Measurements from ENCODE around the gene IPPK. TPM values are rescaled to one million over a fixed set of nuclear protein-coding genes. Genes with fewer than 3 reads are reported as not detected.

IPPK gene
- total and polyA plus RNA-seq, 2 of the 4 experiments (the other 2 are of a cell fraction): 25.1 to 26.8 TPM

DNA sequence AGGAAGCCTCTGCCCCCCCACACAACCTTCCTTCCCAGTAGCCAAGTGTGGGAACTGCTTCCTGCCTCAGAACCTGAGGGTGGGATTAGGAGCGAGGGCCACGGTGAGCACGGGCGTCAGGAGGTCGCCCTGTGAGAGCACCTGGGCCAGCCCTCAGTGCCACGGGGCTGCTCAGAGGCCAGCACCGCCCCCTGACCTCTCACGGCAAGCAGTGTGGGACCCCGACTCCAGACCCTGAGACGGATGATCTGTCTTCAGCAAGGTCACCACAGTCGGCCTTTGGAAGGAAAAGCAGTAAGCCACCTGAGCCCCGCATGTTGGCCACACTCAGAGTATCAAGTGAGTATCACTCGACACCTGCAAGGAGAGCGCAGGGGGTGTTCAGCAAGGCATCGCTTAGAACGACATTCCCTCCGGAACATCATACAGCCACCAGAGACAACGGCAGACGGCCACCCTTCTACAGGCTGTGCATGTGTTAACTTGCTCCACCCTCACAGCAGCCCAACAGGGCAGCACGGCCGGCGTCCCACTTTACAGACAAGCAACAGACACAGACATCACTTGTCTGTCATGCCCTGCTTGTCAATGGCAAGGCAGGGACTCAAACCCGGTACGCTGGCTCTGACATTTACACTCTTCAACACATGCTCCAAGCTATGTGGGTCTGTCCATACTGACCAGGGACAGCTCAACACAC, 50.2 kb downstream of the IPPK start:
- Histone ChIP-seq H4K91ac (ENCODE audit: insufficient read depth, low read depth, low read length) (no peak overlapping the region), H3K23ac (ENCODE audit: low read depth, low read length) (peak overlapping the region; percentile 71; the same call in 1 of the 2 replicates), H2BK120ac (ENCODE audit: low read depth, low read length) (no peak overlapping the region), H2AFZ (replicated peaks; ENCODE audit: low read length, poor library complexity) (no peak overlapping the region), H3K36me3 (ENCODE audit: control insufficient read depth, insufficient read depth, low read length) (peaks cover 36% of the 10 kb centered on the region), H3K79me1 (ENCODE audit: low read depth in 1 of 2, low read length in 2 of 2) (peaks cover 5 to 11% of the 10 kb centered on the region in 2 experiments; a peak in 3 of 4 replicates), H3K9ac (ENCODE audit: low read depth, low read length) (no peak overlapping the region), H3K14ac (replicated peaks; ENCODE audit: low read depth, low read length) (no peak overlapping the region), H2AK5ac (ENCODE audit: low read depth, low read length) (no peak overlapping the region), H3K9me3 (ENCODE audit: control insufficient read depth, insufficient read depth, low read length) (no peaks in the 10 kb centered on the region), H3K4me3 (ENCODE audit: insufficient read depth, low read depth, low read length) (no peak overlapping the region), H3K18ac (ENCODE audit: low read depth, low read length) (no peak overlapping the region), H3K9me1 (ENCODE audit: insufficient read depth, low read length) (peaks cover 24% of the 10 kb centered on the region; the same call in 1 of the 2 replicates), H3K56ac (ENCODE audit: extremely low read depth, insufficient read depth, low read length) (no peak overlapping the region), H4K8ac (ENCODE audit: low read depth in 2 of 2, low read length in 2 of 2) (no peak overlapping the region), H2BK15ac (ENCODE audit: low read depth, low read length) (no peak overlapping the region), H4K20me1 (ENCODE audit: insufficient read depth, low read length) (no peaks in the 10 kb centered on the region), H2BK5ac (ENCODE audit: low read depth, low read length, poor library complexity, severe bottlenecking) (no peak overlapping the region), H3K4me2 (ENCODE audit: low read depth, low read length) (no peak overlapping the region), H3K27ac (ENCODE audit: insufficient read depth, low read length) (no peak overlapping the region), H3K27me3 (ENCODE audit: control insufficient read depth, insufficient read depth, low read length) (no peaks in the 10 kb centered on the region), H4K5ac (ENCODE audit: low read depth, low read length) (no peak overlapping the region), H2BK20ac (ENCODE audit: low read depth, low read length) (no peak overlapping the region), H3K4ac (ENCODE audit: low read depth, low read length) (no peak overlapping the region), H3K4me1 (ENCODE audit: control insufficient read depth, insufficient read depth, low read length) (peaks cover 14% of the 10 kb centered on the region; the same call in 1 of the 2 replicates), H2AK9ac (replicated peaks; ENCODE audit: low read depth, low read length, poor library complexity) (no peak overlapping the region)
- ChIA-PET POLR2A (ENCODE audit: unreplicated experiment) (no interaction called here), CTCF (no interaction called here)
- no TSS peak for BruUV-seq (replicated peaks)
- in situ Hi-C loops (cut with MboI; ENCODE audit: low sequenced_read_pairs) (no loop called here), intact Hi-C loops (cut with micrococcal nuclease) (no loop called here), dilution Hi-C loops (cut with HindIII; ENCODE audit: low sequenced_read_pairs, unreplicated experiment) (no loop called here)
- TF ChIP-seq MAFK (IDR thresholded peaks at IDR 0.05; ENCODE audit: low read depth, low read length) (no peak), POLR2A (IDR thresholded peaks at IDR 0.05; ENCODE audit: low read depth, low read length) (no peak), NFE2L2 (IDR thresholded peaks at IDR 0.05; ENCODE audit: low read depth, low read length) (no peak), FOS (IDR thresholded peaks at IDR 0.05; ENCODE audit: low read depth, low read length) (no peak), BHLHE40 (IDR thresholded peaks at IDR 0.05; ENCODE audit: low read depth, low read length) (no peak), RCOR1 (IDR thresholded peaks at IDR 0.05; ENCODE audit: insufficient replicate concordance, low read length) (no peak), CHD1 (IDR thresholded peaks at IDR 0.05; ENCODE audit: low read depth, low read length) (no peak), MXI1 (IDR thresholded peaks at IDR 0.05; ENCODE audit: borderline replicate concordance, low read depth, low read length) (no peak), RFX5 (IDR thresholded peaks at IDR 0.05; ENCODE audit: low read depth, low read length) (no peak), MAZ (IDR thresholded peaks at IDR 0.05; ENCODE audit: borderline replicate concordance, low read depth, low read length) (no peak)
- TF ChIP-seq, protein P1, sequence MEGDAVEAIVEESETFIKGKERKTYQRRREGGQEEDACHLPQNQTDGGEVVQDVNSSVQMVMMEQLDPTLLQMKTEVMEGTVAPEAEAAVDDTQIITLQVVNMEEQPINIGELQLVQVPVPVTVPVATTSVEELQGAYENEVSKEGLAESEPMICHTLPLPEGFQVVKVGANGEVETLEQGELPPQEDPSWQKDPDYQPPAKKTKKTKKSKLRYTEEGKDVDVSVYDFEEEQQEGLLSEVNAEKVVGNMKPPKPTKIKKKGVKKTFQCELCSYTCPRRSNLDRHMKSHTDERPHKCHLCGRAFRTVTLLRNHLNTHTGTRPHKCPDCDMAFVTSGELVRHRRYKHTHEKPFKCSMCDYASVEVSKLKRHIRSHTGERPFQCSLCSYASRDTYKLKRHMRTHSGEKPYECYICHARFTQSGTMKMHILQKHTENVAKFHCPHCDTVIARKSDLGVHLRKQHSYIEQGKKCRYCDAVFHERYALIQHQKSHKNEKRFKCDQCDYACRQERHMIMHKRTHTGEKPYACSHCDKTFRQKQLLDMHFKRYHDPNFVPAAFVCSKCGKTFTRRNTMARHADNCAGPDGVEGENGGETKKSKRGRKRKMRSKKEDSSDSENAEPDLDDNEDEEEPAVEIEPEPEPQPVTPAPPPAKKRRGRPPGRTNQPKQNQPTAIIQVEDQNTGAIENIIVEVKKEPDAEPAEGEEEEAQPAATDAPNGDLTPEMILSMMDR (conservative IDR thresholded peaks at IDR 0.05; ENCODE audit: low read depth, low read length): no peak
- TF ChIP-seq, protein P2, sequence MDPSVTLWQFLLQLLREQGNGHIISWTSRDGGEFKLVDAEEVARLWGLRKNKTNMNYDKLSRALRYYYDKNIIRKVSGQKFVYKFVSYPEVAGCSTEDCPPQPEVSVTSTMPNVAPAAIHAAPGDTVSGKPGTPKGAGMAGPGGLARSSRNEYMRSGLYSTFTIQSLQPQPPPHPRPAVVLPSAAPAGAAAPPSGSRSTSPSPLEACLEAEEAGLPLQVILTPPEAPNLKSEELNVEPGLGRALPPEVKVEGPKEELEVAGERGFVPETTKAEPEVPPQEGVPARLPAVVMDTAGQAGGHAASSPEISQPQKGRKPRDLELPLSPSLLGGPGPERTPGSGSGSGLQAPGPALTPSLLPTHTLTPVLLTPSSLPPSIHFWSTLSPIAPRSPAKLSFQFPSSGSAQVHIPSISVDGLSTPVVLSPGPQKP (IDR thresholded peaks at IDR 0.05; ENCODE audit: borderline replicate concordance, low read depth, low read length): no peak
- DNase-seq (no peak), ATAC-seq (ENCODE audit: low read depth) (no peak)
- 87% methylated on average over 14 of the region's 24 CpGs; no CpG with 5 or more reads in 1 of the 2 experiments for WGBS, 2 experiments (ENCODE audit: extremely low coverage in 2 of 2, insufficient read length in 1 of 2)
